Fibroblast of the aortic adventitia (primary cell): ENCODE measurements around the gene PLD5. TPM values are rescaled to one million over a fixed set of nuclear protein-coding genes. Genes with fewer than 3 reads are reported as not detected.
"Not testable (repeated sequence)": the region's sequence is repeated elsewhere in the genome, so short reads cannot be mapped to it uniquely, and the experiment has no call there.

Experiments used
- DNase-seq: peaks from one replicate; pipeline ENCODE4 v3.0.0-alpha.2; 2010; ENCODE audit warnings: low read depth
- H3K4me3 ChIP-seq: 2 replicates; pipeline ENCODE4 v1.5.1; 2011; ENCODE audit warnings: low read depth, mild to moderate bottlenecking, control low read depth, low read length, moderate library complexity
- CTCF ChIP-seq: IDR thresholded peaks from 2 replicates; pipeline ENCODE4 v1.5.1; 2011; ENCODE audit warnings: mild to moderate bottlenecking, low read length, control low read depth, inconsistent platforms; ENCODE audit not compliant: insufficient read depth
- total RNA-seq: library from RNA; depleted of rRNA; stranded (reverse); fragments of >200 nt; gene quantifications from 2 replicates; pipeline ENCODE4 v1.2.3, GENCODE V29; 2012; ENCODE audit warnings: low replicate concordance

PLD5 gene
- total RNA-seq, 1 donor, result under 0.01 TPM

DNA sequence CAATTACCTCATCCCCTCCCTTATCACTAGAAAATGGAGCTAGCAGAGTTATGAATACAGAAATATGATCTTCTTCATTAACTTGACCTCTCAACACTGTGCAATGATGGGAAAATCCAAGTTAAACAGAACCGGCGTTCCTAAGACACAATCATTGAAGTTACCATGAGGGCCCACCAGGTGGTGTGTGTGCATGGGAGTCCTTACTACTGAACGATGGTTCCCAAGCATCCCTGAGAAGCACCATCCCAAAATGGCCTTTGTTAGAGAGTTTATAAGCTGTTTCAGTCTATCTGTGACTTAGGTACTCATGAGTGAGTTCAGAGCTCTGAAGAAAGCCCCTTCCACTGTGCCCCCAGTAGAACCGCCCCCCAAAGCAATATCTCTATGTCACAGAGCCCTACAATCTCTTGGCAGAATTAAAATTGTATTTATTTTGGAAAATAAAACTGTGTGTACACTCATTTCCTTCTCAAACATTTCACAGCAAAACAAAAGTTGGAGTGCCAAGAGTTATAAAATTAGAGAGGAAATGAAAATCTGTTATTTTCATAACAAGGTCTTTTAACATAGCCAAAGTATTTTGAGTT lies 56.8 kb downstream of the PLD5 start:
- peak; percentile 46 for TF ChIP-seq CTCF
- DNase-seq, result peak; percentile 31
- no peak overlapping the region for H3K4me3 ChIP-seq

DNA sequence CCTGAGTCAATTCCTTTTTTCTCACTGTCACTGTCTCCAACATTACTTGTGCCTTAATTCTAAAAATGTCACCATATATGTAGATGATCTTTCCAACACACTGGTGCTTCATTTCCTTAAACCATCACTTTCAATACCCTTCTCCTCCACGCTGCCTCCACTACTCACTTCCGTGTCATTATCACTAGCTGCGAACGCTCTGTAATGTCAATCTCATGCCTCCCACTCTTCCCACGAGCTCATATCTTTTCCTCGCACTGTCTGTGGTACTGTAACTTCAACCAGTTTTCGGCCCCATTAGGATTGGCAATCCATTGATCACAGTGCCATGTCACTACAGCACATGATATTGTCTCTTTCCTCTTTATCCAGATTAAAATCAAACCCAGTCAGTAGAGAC lies 61.6 kb downstream of the PLD5 start:
- TF ChIP-seq CTCF, result no peak
- H3K4me3 ChIP-seq, result no peak overlapping the region
- DNase-seq, result no peak

DNA sequence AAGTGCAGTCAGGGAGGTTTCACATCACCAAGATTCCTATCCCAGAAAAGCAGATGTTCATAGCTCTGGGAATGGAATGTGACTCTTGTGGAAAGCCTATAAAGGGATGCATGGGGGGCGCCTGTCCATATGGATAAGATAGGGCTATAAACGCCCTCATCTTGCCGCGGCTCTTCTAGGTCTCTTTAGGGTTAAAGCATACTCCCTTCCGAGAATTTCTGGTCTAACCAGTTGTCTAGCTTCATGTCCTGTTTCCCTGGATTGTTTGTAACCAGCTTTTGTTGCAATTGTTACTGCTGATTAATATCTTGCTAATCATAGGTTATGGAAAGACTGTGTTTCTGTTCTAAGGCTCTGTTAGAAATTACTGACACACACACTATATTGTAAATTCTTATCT lies 64.8 kb downstream of the PLD5 start:
- DNase-seq, H3K4me3 ChIP-seq: not testable (repeated sequence)

- TF ChIP-seq CTCF, result no peak
- DNase-seq, result no peak
These were observed 67.7 kb downstream of the PLD5 start for GRCh38 chr1:242456726-242457269.

GRCh38 chr1:242455052-242455361 lies 69.5 kb downstream of the PLD5 start:
- TF ChIP-seq CTCF, result no peak
- no peak overlapping the region for H3K4me3 ChIP-seq
- no peak for DNase-seq

More at GRCh38 chr1:242456726-242457269, 67.7 kb downstream of the PLD5 start:
- no peak overlapping the region for H3K4me3 ChIP-seq

- peak; percentile 38 for DNase-seq
- no peak overlapping the region for H3K4me3 ChIP-seq
- TF ChIP-seq CTCF, result peak; percentile 56
These were observed 70.0 kb downstream of the PLD5 start for GRCh38 chr1:242454262-242455051.

GRCh38 chr1:242452573-242452972 lies 71.9 kb downstream of the PLD5 start:
- no peak for DNase-seq
- no peak for TF ChIP-seq CTCF

More at GRCh38 chr1:242452573-242452972, 71.9 kb downstream of the PLD5 start:
- H3K4me3 ChIP-seq, result no peak overlapping the region
